Karpas-422 (cell line): ENCODE results near the gene KIF26A. TPM values are rescaled to one million over a fixed set of nuclear protein-coding genes. Genes with fewer than 3 reads are reported as not detected.

Experiments
- DNase-seq: peaks from one replicate; pipeline ENCODE4 v3.0.0-alpha.2; 2015
- H2AFZ ChIP-seq: fragments of 200-600 bp; sonication (generic); 2 replicates; pipeline ENCODE4 v1.6.1; 2014; ENCODE audit warnings: antibody characterized with exemption, low read length, mixed read lengths
- H3K27ac ChIP-seq: fragments of 200-600 bp; sonication (generic); 2 replicates; pipeline ENCODE4 v1.5.1; 2014; ENCODE audit warnings: mild to moderate bottlenecking, low read length, moderate library complexity
- H3K27me3 ChIP-seq: fragments of 200-600 bp; sonication (generic); 2 replicates; pipeline ENCODE4 v1.6.1; 2014; ENCODE audit warnings: low read length, mixed read lengths
- H3K36me3 ChIP-seq: fragments of 200-600 bp; sonication (generic); 2 replicates; pipeline ENCODE4 v1.6.1; 2014; ENCODE audit warnings: low read length, mixed read lengths; ENCODE audit not compliant: insufficient read depth
- H3K4me1 ChIP-seq: fragments of 200-600 bp; sonication (generic); 2 replicates; pipeline ENCODE4 v1.6.1; 2014; ENCODE audit warnings: mild to moderate bottlenecking, low read length, mixed read lengths
- H3K4me2 ChIP-seq: fragments of 200-600 bp; sonication (generic); 2 replicates; pipeline ENCODE4 v1.6.1; 2014; ENCODE audit warnings: low read length, low read depth, mild to moderate bottlenecking; ENCODE audit not compliant: poor library complexity, severe bottlenecking
- H3K4me3 ChIP-seq: fragments of 200-600 bp; sonication (generic); 2 replicates; pipeline ENCODE4 v1.5.1; 2014; ENCODE audit warnings: mild to moderate bottlenecking, antibody characterized with exemption, low read length, mixed read lengths
- H3K79me2 ChIP-seq: fragments of 200-600 bp; sonication (generic); 2 replicates; pipeline ENCODE4 v1.6.1; 2014; ENCODE audit warnings: mild to moderate bottlenecking, low read length, mixed read lengths
- H3K9ac ChIP-seq: fragments of 200-600 bp; sonication (generic); 2 replicates; pipeline ENCODE4 v1.6.0; 2014; ENCODE audit warnings: low read length
- H3K9me2 ChIP-seq: fragments of 200-600 bp; sonication (generic), shearing (Covaris generic); replicated peaks from 2 replicates; pipeline ENCODE4 v1.6.0; 2014; ENCODE audit warnings: mild to moderate bottlenecking, low read length, moderate library complexity; ENCODE audit not compliant: insufficient read depth
- H3K9me3 ChIP-seq: fragments of 300-700, 200-600 bp; sonication (generic); 2 replicates; pipeline ENCODE4 v1.6.1; 2014; ENCODE audit warnings: low read length, mixed read lengths
- H4K20me1 ChIP-seq: fragments of 200-600 bp; sonication (generic); 2 replicates; pipeline ENCODE4 v1.6.1; 2014; ENCODE audit warnings: mild to moderate bottlenecking, antibody characterized with exemption, low read length, low read depth; ENCODE audit not compliant: insufficient read depth
- total RNA-seq: library from RNA; depleted of rRNA; stranded (reverse); fragments of >200 nt; shearing (Covaris generic); gene quantifications from 2 replicates; pipeline ENCODE4 v1.2.3, GENCODE V29; 2014; ENCODE audit warnings: low replicate concordance

KIF26A gene
- total RNA-seq, 1 experiment from 2014 or later: not detected

GRCh38 chr14:104187931-104188726, 49.7 kb downstream of the KIF26A start:
- Histone ChIP-seq H3K36me3 (no peaks in the 10 kb centered on the region), H3K27me3 (no peaks in the 10 kb centered on the region), H3K27ac (no peak overlapping the region), H3K9ac (no peak overlapping the region), H3K79me2 (no peaks in the 10 kb centered on the region), H4K20me1 (peaks cover 4% of the 10 kb centered on the region; the same call in 1 of the 2 replicates), H3K4me3 (no peak overlapping the region), H3K9me2 (no peaks in the 10 kb centered on the region), H3K9me3 (no peaks in the 10 kb centered on the region), H3K4me1 (no peaks in the 10 kb centered on the region), H3K4me2 (no peak overlapping the region), H2AFZ (no peak overlapping the region)
- DNase-seq: no peak

GRCh38 chr14:104188727-104189400, 50.5 kb downstream of the KIF26A start:
- no peak overlapping the region for H3K4me2 ChIP-seq
- H3K9me2 ChIP-seq: no peaks in the 10 kb centered on the region
- H3K9ac ChIP-seq: no peak overlapping the region
- no peaks in the 10 kb centered on the region for H3K4me1 ChIP-seq
- H4K20me1 ChIP-seq: peaks cover 7% of the 10 kb centered on the region; the same call in 1 of the 2 replicates
- no peak overlapping the region for H2AFZ ChIP-seq
- H3K27me3 ChIP-seq: no peaks in the 10 kb centered on the region
- no peaks in the 10 kb centered on the region for H3K79me2 ChIP-seq
- H3K36me3 ChIP-seq: no peaks in the 10 kb centered on the region
- no peak overlapping the region for H3K4me3 ChIP-seq
- no peak for DNase-seq
- H3K9me3 ChIP-seq: no peaks in the 10 kb centered on the region
- H3K27ac ChIP-seq: no peak overlapping the region

- H3K27me3 ChIP-seq: no peaks in the 10 kb centered on the region
Measured at GRCh38 chr14:104189629-104190335, 51.4 kb downstream of the KIF26A start.

GRCh38 chr14:104190396-104191000, 52.1 kb downstream of the KIF26A start:
- H3K9me2 ChIP-seq: no peaks in the 10 kb centered on the region

More at GRCh38 chr14:104189629-104190335, 51.4 kb downstream of the KIF26A start:
- Histone ChIP-seq H3K79me2 (no peaks in the 10 kb centered on the region), H3K4me1 (no peaks in the 10 kb centered on the region), H2AFZ (no peak overlapping the region), H3K36me3 (no peaks in the 10 kb centered on the region), H3K4me3 (no peak overlapping the region), H3K4me2 (no peak overlapping the region), H3K9me2 (no peaks in the 10 kb centered on the region), H3K9ac (no peak overlapping the region), H3K9me3 (no peaks in the 10 kb centered on the region), H3K27ac (no peak overlapping the region), H4K20me1 (peaks cover 7% of the 10 kb centered on the region; the same call in 1 of the 2 replicates)
- DNase-seq: no peak

GRCh38 chr14:104191409-104191997, 53.1 kb downstream of the KIF26A start:
- H3K36me3 ChIP-seq: no peaks in the 10 kb centered on the region
- H3K9me2 ChIP-seq: no peaks in the 10 kb centered on the region
- no peak overlapping the region for H2AFZ ChIP-seq
- peaks cover under 1% of the 10 kb centered on the region; the same call in 1 of the 2 replicates for H3K4me1 ChIP-seq
- no peak overlapping the region for H3K27ac ChIP-seq
- H3K79me2 ChIP-seq: no peaks in the 10 kb centered on the region
- no peaks in the 10 kb centered on the region for H3K9me3 ChIP-seq
- no peak overlapping the region for H3K9ac ChIP-seq
- no peak overlapping the region for H3K4me2 ChIP-seq
- DNase-seq: no peak
- no peak overlapping the region for H3K4me3 ChIP-seq
- H3K27me3 ChIP-seq: no peaks in the 10 kb centered on the region
- peaks cover 7% of the 10 kb centered on the region; the same call in 1 of the 2 replicates for H4K20me1 ChIP-seq

More at GRCh38 chr14:104190396-104191000, 52.1 kb downstream of the KIF26A start:
- no peak for DNase-seq
- H3K79me2 ChIP-seq: no peaks in the 10 kb centered on the region
- no peaks in the 10 kb centered on the region for H3K9me3 ChIP-seq
- no peak overlapping the region for H3K9ac ChIP-seq
- H3K36me3 ChIP-seq: no peaks in the 10 kb centered on the region
- no peak overlapping the region for H3K4me2 ChIP-seq
- H4K20me1 ChIP-seq: peaks cover 7% of the 10 kb centered on the region; the same call in 1 of the 2 replicates
- H2AFZ ChIP-seq: no peak overlapping the region
- H3K4me3 ChIP-seq: no peak overlapping the region
- no peak overlapping the region for H3K27ac ChIP-seq
- no peaks in the 10 kb centered on the region for H3K27me3 ChIP-seq
- H3K4me1 ChIP-seq: no peaks in the 10 kb centered on the region

GRCh38 chr14:104192146-104192882, 53.9 kb downstream of the KIF26A start:
- Histone ChIP-seq H4K20me1 (peaks cover 7% of the 10 kb centered on the region; the same call in 1 of the 2 replicates), H3K4me1 (peaks cover 4% of the 10 kb centered on the region; the same call in 1 of the 2 replicates), H3K79me2 (no peaks in the 10 kb centered on the region), H2AFZ (no peak overlapping the region), H3K27ac (no peak overlapping the region), H3K36me3 (no peaks in the 10 kb centered on the region), H3K4me2 (no peak overlapping the region), H3K4me3 (no peak overlapping the region), H3K9ac (no peak overlapping the region), H3K27me3 (no peaks in the 10 kb centered on the region), H3K9me2 (no peaks in the 10 kb centered on the region), H3K9me3 (no peaks in the 10 kb centered on the region)
- no peak for DNase-seq

GRCh38 chr14:104192883-104193245, 54.5 kb downstream of the KIF26A start:
- Histone ChIP-seq H3K4me2 (no peak overlapping the region), H3K9me3 (no peaks in the 10 kb centered on the region), H3K27ac (no peak overlapping the region), H3K4me3 (no peak overlapping the region), H4K20me1 (peaks cover 3% of the 10 kb centered on the region; the same call in 1 of the 2 replicates), H3K36me3 (no peaks in the 10 kb centered on the region), H3K27me3 (no peaks in the 10 kb centered on the region), H3K79me2 (no peaks in the 10 kb centered on the region), H2AFZ (no peak overlapping the region), H3K9ac (no peak overlapping the region), H3K9me2 (no peaks in the 10 kb centered on the region), H3K4me1 (peaks cover 4% of the 10 kb centered on the region; the same call in 1 of the 2 replicates)
- DNase-seq: no peak
